Activated CD8-positive, alpha-beta memory T cell treated with anti-CD3 and anti-CD28 coated beads for 48 hours (primary cell): Measurements from ENCODE around the gene GGPS1.
"Not testable (repeated sequence)": the region's sequence is repeated elsewhere in the genome, so short reads cannot be mapped to it uniquely, and the experiment has no call there.

Experiments
- DNase-seq, 3 experiments: peaks; one replicate each; pipeline ENCODE4 v3.0.0-alpha.2; 2020; ENCODE audit warnings: low read depth in 2 of 3, low spot score in 2 of 3

Gene GGPS1

GRCh38 chr1:235336903-235337302 is 8.5 kb downstream of the GGPS1 start:
- no peak for DNase-seq

DNA sequence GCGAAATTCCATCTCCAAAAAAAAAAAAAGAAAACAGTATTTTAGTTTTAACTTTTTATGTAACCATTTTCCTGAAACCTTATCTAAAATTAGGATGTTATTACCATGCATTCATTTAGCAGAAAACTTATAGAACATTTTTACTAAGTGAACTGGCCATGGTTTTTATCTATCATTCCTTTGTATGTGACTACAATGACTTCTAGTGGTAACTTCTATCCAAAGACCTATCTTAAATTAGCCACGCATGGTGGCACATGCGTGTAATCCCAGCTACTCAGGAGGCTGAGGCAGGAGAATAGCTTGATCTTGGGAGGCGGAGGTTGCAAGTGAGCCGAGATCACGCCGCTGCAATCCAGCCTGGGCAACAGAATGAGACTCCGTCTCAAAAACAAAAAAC is 11.4 kb downstream of the GGPS1 start:
- DNase-seq = no peak

DNA sequence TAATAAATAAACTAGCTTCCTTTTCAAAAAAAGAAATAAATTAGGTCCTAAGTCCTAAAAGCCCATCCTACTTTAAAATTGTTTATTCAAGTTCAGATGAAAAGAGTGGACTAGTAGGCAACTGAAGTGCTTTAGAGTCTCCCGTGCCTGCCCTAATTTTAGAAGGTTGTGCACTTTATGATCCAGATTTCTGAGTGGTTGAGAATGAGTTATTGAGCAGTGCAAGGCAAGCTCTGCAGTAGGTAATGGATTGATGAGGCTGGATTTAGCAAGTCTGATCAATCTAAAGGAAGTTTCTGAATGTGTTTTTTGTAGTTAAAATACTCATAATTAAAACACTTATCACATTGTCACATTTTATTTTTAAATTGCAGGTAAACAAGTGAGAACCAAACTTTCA is 13.0 kb downstream of the GGPS1 start:
- no peak for DNase-seq

GRCh38 chr1:235342039-235342438 is 13.7 kb downstream of the GGPS1 start:
- no peak for DNase-seq

- no peak for DNase-seq
Observed at GRCh38 chr1:235342471-235342870, 14.1 kb downstream of the GGPS1 start.

- DNase-seq = no peak
Observed at GRCh38 chr1:235343726-235344125, 15.4 kb downstream of the GGPS1 start.

GRCh38 chr1:235351441-235351840 is 23.1 kb downstream of the GGPS1 start:
- DNase-seq = no peak

DNA sequence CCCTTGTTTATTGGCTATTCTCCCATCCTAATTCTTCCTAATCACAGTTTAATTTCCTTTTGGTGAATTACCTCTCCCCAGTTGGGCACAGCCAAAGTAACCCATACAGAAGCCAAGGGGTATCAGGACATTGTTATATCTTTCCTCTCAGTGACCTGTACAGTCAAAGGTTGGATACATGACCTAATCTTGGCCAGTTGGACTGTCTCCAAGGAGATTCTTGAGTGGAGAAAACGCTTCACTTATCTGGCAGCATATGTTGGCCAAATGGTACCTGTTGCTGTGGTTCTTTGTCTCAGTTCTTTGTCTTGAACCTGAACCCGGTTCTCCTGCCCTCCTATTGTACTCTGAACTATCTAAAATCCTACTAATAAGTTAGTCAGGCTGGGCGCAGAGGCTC is 23.5 kb downstream of the GGPS1 start:
- no peak for DNase-seq

GRCh38 chr1:235357485-235358373 is 29.4 kb downstream of the GGPS1 start:
- DNase-seq = no peak

- DNase-seq = no peak
Observed at GRCh38 chr1:235358899-235359298, 30.5 kb downstream of the GGPS1 start.

DNA sequence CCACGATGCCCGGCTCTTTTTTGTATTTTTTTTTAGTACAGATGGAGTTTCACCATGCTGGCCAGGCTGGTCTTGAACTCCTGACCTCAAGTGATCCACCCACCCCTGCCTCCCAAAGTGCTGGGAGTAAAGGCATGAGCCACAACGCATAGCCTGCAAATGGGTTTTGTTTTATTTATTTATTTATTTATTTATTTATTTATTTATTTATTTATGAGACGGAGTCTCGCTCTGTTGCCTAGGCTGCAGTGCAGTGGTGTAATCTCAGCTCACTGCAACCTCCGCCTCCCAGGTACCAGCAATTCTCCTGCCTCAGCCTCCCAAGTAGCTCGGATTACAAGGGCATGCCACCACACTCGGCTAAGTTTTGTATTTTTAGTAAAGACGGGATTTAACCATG is 35.8 kb downstream of the GGPS1 start:
- DNase-seq = not testable (repeated sequence)

GRCh38 chr1:235366286-235366685 is 37.9 kb downstream of the GGPS1 start:
- peak in 1 of 3 experiments; percentile 11 for DNase-seq

- peak; percentile 65 to 78 (median 67) for DNase-seq
Observed at GRCh38 chr1:235367000-235367908, 38.9 kb downstream of the GGPS1 start, which contains the start of gene TBCE. TSS of gene TBCE (plus strand) at chr1:235367427. CDS start at chr1:235380050, 12,623 bp downstream.

DNA sequence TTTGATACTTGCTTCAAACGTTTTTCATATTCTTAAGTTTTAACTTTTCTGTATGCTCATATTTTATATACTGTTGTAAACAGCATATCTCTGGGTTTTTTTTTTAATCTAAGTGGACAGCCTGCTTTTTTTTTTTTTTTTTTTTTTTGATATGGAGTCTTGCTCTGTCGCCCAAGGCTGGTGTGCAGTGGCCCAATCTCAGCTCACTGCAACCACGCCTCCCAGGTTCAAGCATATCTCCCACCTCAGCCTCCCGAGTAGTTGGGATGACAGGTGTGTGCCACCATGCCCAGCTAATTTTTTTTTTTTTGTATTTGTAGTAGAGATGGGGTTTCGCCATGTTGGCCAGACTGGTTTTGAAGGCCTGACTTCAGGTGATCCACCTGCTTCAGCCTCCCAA is 40.1 kb downstream of the GGPS1 start:
- DNase-seq = no peak

DNA sequence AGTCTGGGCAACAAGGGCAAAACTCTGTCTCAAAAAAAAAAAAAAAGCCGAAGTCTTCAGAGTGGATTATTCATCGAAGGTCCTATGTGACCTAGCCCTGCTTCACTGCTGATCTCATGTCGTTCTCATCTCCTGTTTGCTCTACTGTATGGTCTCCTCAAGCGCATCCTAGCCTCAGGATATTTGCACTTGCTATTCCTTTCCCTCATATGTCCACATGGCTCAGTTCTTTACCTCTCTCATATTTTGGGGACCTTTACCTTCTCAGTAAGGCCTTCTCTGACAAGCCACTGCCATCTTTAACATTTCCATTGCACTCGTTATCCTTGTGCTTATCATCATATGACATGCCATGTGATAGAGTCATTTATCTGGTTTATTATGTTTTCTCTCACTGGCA is 41.4 kb downstream of the GGPS1 start:
- DNase-seq = no peak

- no peak for DNase-seq
Observed at GRCh38 chr1:235375919-235376605, 47.7 kb downstream of the GGPS1 start.

DNA sequence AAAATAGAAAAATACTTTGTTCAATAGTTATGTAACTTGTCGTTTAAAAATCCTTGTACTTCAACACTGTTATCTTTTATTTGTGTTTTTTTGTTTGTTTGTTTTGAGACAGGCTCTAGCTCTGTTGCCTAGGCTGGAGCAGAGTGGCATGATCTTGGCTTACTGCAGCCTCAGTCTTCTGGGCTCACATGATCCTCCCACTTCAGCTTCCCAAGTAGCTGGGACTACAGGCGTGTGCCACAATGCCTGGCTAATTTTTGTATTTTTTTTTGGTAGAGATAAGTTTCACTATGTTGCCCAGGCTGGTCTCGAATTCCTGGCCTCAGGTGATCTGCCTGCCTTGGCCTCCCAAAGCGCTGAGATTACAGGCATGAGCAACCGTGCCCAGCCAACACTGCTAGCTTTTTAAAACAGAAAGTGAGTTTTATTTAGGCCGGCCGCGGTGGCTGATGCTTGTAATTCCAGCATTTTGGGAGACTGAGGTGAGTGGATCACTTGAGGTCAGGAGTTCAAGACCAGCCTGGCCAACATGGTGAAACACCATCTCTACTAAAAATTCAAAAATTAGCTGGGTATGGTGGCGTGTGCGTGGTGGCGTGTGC is 49.9 kb downstream of the GGPS1 start:
- DNase-seq = not testable (repeated sequence)

- not testable (repeated sequence) for DNase-seq
Observed at GRCh38 chr1:235381955-235382739, 53.8 kb downstream of the GGPS1 start.

DNA sequence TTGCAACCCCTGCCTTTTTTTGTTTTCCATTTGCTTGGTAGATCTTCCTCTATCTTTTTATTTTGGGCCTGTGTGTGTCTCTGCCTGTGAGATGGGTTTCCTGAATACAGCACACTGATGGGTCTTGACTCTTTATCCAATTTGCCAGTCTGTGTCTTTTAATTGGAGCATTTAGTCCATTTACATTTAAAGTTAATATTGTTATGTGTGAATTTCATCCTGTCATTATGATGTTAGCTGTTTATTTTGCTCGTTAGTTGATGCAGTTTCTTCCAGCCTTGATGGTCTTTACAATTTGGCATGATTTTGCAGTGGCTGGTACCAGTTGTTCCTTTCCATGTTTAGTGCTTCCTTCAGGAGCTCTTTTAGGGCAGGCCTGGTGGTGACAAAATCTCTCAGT is 57.3 kb downstream of the GGPS1 start:
- DNase-seq = not testable (repeated sequence)

DNA sequence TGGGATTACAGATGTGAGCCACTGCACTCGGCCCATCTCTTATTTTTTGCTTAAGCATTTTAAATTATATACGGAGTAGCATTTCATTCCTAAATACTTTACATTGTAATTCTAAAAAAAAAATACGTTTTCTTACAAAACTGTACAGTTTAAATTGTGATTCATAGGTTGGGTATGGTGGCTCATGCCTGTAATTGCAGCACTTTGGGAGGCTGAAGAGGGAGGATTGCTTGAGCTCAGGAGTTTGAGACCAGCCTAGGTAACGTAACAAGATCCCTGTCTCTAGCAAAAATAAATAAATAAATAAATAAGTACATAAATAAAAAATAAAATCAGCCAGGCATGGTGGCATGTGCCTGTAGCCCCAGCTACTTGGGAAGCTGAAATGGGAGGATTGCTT is 63.5 kb downstream of the GGPS1 start:
- DNase-seq = no peak
